Activated CD4-positive, CD25-positive, alpha-beta regulatory T cell (primary cell): ENCODE results near the gene MISP.

Experiments
- DNase-seq, 4 experiments: peaks; one replicate each; lab custom pipeline; 2025; lab: John Stamatoyannopoulos, UW

The MISP gene

GRCh38 chr19:746208-746819 lies 4.6 kb upstream of the MISP start:
- DNase-seq: no peak

GRCh38 chr19:746956-747355 lies 4.0 kb upstream of the MISP start:
- no peak for DNase-seq

DNA sequence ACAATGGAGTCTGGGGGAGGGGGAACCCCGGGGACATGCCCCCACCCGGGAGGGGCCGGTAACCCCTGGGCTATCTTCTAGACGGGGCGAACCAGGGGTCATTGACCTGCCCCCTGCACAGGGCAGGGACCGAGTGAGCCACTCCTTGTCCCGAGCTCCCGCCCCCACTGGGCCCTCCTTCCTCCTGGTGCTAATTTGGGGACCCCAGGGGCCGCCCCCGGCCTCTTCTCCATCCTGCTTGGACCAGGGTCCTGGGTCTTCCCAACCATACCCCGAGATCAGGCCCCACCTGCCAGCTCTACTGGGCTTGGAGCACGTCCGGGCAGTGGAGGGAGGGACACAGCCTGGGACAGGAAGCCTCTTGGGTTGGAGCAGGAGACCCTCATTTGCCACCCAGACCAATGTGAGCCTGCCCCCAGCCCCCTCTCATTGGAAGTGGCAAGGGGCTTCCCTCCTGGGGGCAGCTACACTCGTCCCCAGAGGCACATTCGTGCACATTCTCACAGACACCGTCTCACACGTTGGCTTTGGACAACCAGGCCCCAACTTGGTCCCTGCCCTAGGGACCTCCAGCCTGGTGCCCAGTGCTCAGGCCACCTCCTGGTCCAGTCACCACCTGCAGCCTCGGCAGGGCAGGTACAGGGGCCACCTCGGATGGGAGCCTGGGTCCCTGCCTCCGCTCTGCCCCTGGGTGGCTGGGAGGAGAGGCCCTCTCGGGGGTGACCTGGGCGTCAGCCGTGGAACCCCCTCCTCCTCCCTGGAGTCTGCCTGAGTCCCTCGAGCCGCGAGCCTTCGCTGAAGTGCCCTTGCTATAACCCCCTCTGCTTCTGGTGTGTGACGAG lies 3.3 kb upstream of the MISP start:
- no peak for DNase-seq

DNA sequence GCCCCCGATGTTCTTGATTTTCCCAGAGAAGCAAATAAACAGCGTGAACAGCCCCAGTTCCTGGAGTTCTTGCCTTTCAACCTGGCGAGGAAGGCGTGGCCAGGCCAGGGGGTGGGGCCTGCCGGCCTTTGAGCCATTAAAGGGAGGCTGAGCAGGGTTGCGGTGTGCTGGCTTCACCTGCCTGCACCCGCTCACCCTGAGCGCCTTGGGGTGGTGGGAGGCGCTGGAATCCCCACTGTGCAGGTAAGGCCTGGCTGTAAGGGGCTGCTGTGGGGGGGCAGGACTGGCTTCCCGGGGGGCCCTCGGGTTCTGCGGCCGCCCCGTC lies 2.7 kb upstream of the MISP start:
- no peak for DNase-seq

DNA sequence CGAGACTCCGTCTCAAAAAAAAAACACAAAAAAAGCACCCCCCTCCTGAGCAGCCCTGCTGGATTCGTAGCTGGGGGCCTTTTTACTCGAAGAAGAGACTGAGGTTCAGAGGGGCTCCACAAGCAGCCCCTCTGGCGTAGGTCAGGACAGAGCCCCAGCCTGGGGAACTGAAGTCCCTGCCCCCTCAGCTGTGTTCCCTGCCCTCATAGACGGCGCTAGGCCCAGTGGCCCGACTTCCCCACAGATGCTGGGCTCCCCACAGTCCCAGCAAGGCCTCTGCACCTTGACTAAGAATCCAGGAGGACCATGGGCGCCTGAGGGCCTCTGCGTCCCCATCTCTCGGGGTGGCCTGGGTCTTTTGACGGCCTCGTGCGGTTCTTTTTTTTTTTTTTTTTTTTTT lies 1.1 kb upstream of the MISP start:
- no peak for DNase-seq

GRCh38 chr19:751501-752341 lies 809 bp downstream of the MISP start:
- DNase-seq: no peak

GRCh38 chr19:752652-753517 lies 2.0 kb downstream of the MISP start:
- DNase-seq: no peak

- no peak for DNase-seq
These were observed 3.6 kb downstream of the MISP start for GRCh38 chr19:754530-754929.

- no peak for DNase-seq
These were observed 4.2 kb downstream of the MISP start for GRCh38 chr19:755063-755462.

DNA sequence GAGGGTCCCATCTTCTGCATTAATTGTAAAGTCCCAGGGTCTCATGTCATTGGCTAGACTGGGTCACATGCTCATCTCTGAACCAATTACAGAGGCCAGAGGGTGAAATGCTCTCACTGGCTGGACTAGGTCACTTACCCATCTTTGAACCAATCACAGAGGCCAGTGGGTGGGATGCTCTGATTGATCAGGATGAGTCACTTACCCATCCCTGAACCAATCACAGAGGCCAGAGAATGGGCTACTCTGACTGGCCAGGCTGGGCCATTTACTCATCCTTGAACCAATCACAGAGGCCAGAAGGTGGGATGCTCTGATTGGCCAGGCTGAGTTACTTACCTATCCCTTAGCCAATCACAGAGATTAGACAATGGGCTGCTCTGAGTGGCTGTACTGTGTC lies 5.3 kb downstream of the MISP start:
- DNase-seq: no peak

GRCh38 chr19:756821-757688 lies 6.1 kb downstream of the MISP start:
- DNase-seq: no peak

GRCh38 chr19:757811-758668 lies 7.1 kb downstream of the MISP start:
- no peak for DNase-seq

GRCh38 chr19:763181-763580 lies 12.3 kb downstream of the MISP start:
- DNase-seq: no peak

DNA sequence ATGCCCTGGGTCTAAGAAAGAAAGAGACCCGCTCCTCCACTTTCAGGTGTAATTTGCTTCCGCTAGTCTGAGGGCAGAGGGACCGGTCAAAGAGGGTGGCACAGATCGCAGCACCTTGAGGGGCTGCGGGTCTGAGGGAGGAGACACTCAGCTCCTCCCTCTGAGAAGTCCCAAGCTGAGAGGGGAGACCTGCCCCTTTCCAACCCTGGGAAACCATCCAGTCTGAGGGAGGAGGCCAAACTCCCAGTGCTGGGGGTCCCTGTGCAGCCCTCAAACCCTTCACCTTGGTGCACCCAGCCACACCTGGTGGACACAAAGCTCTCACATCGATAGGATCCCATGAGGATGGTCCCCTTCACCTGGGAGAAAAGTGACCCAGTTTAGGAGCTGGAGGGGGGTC lies 13.0 kb downstream of the MISP start:
- DNase-seq: no peak

GRCh38 chr19:764301-764700 lies 13.4 kb downstream of the MISP start:
- no peak for DNase-seq

- DNase-seq: no peak
These were observed 14.3 kb downstream of the MISP start for GRCh38 chr19:765179-765738.

DNA sequence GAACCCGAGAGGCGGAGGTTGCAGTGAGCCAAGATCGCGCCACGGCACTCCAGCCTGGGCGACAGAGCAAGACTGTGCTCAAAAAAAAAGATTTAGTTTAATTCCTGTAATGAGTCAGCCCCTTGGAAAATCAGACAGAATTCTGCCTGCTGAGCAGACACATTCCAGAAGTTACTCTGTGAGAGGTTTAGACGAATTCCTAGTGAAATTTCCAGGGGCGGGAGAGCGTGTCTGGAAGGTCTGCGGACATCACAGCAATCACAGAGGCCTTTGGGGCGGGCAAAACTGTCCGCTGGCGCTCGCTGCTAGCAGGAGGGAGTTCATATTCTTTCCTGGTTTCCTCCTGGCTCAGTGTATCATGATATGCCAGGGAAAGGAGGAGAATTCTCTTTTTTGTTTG lies 17.5 kb downstream of the MISP start:
- DNase-seq: no peak

DNA sequence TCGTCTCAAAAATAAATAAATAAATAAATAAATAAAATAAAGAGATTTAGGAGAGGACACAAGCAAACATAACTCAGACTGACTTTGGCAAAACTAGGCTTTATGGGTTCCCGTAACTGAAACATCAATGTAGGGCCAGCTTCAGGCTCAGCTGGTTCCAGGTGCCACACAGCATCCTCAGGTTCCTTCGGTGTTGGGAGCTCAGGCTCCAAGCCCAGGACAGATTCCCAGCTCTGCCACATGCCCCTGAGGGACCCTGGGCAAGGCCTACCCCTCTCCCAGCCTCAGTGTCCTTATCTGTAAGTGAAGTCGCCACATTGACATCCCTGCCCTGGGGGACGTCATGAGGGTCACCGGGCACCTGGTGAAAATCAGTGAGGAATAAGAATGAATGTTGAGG lies 18.7 kb downstream of the MISP start:
- DNase-seq: no peak

DNA sequence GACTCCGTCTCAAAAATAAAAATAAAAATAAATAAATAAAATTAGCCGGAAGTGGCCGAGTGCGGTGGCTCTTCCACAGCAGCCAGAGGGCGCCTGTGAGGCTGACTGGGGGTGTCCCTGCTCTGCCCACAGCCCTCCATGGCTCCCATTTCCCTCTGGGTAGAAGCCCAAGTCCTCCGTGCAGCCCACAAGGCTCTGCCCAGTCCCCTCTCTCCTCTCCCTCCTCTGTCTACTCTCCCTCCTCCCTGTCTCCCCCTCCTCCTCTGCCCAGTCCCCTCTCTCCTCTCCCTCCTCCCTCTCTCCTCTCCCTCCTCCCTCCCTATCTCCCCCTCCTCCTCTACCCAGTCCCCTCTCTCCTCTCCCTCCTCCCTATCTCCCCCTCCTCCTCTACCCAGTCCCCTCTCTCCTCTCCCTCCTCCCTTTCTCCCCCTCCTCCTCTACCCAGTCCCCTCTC lies 20.4 kb downstream of the MISP start:
- no peak for DNase-seq

DNA sequence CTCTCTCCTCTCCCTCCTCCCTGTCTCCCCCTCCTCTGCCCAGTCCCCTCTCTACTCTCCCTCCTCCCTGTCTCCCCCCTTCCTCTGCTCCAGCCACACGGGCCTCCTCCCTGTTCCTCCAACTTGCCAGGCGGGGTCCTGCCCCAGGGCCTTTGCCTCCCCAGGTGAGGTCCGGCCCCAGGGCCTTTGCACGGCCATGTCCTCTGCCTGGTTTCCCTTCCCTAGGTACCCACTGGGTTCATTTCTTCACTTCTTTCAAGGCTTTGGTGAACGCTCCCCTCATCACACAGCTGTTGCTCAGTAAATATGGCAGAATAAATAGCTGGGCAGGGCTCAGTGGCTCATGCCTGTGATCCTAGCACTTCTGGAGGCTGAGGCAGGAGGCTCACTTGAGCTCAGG lies 21.2 kb downstream of the MISP start:
- no peak for DNase-seq
